Peyer's patch (tissue), 4 donors: Measurements from ENCODE around the gene BSN. TPM values are rescaled to one million over a fixed set of nuclear protein-coding genes. Genes with fewer than 3 reads are reported as not detected.
"Not testable (repeated sequence)": the region's sequence is repeated elsewhere in the genome, so short reads cannot be mapped to it uniquely, and the experiment has no call there.

ENCODE experiments used
- DNase-seq, 3 donors: peaks; one replicate each; pipeline ENCODE4 v3.0.0-alpha.2; 2017 to 2019
- H3K27ac ChIP-seq, 4 donors: fragments of 200-600 bp; sonication (generic); one replicate each; pipeline ENCODE4 v1.5.1; 2016 to 2019
- H3K27me3 ChIP-seq, 2 donors: fragments of 200-600 bp; sonication (generic); one replicate each; pipeline ENCODE4 v1.5.1; 2019
- H3K36me3 ChIP-seq, 3 donors: fragments of 200-600 bp; sonication (generic); one replicate each; pipeline ENCODE4 v1.5.1; 2016 to 2019
- H3K4me1 ChIP-seq, 4 donors: fragments of 200-600 bp; sonication (generic); one replicate each; pipeline ENCODE4 v1.5.1; 2016 to 2019
- H3K4me3 ChIP-seq, 4 donors: fragments of 200-600 bp; sonication (generic); 1 replicate in 3 of 4; 2 replicates in 1 of 4; pipeline ENCODE4 v1.5.1; 2016 to 2019; ENCODE audit warnings: mild to moderate bottlenecking in 1 of 4
- H3K9me3 ChIP-seq, 4 donors: fragments of 200-600 bp; sonication (generic); one replicate each; pipeline ENCODE4 v1.5.1; 2016 to 2019; ENCODE audit warnings: mild to moderate bottlenecking in 1 of 4
- CTCF ChIP-seq, 6 experiments: fragments of 450-650 bp in 4 of 6; fragments of 200-600 bp in 2 of 6; sonication (generic) in 1 of 6; IDR thresholded peaks; one replicate each; pipeline ENCODE4 v1.5.1; 2017 to 2019; ENCODE audit warnings: antibody characterized with exemption in 6 of 6, mild to moderate bottlenecking in 3 of 6, moderate library complexity in 1 of 6
- POLR2A ChIP-seq, 2 donors: fragments of 450-650 bp; IDR thresholded peaks; one replicate each; pipeline ENCODE4 v1.5.1; 2017; ENCODE audit warnings: antibody characterized with exemption in 2 of 2, mild to moderate bottlenecking in 2 of 2, moderate library complexity in 2 of 2
- total RNA-seq, 4 donors: library from RNA; depleted of rRNA; stranded (reverse); fragments of >200 nt; gene quantifications; one replicate each; pipeline ENCODE4 v1.1.0, GENCODE V29; 2016

Gene BSN
- total RNA-seq, 4 donors from 2014 or later, result 0.18 to 3.3 (median 0.85) TPM

GRCh38 chr3:49687424-49687795 is 133.1 kb downstream of the BSN start:
- Histone ChIP-seq H3K4me3 (peak overlapping the region in 2 of 4 donors; percentile 51 to 57), H3K4me1 (peaks cover 0 to 42% (median 7%) of the 10 kb centered on the region in 4 donors), H3K36me3 (peaks cover 0 to 20% (median 0%) of the 10 kb centered on the region in 3 donors)
- H3K27ac ChIP-seq, DNase-seq, H3K27me3 ChIP-seq, H3K9me3 ChIP-seq: not testable (repeated sequence)

- peak in 2 of 3 donors; percentile 56 to 64 for DNase-seq
- Histone ChIP-seq H3K4me3 (peak overlapping the region; percentile 81 to 93 (median 89)), H3K4me1 (peaks cover 0 to 42% (median 7%) of the 10 kb centered on the region in 4 donors), H3K27ac (peak overlapping the region; percentile 65 to 83 (median 76))
- H3K36me3 ChIP-seq, H3K9me3 ChIP-seq, H3K27me3 ChIP-seq: not testable (repeated sequence)
- peak; percentile 53 to 57 for TF ChIP-seq POLR2A (IDR thresholded peaks at IDR 0.05)
Observed at GRCh38 chr3:49688338-49689045, 134.2 kb downstream of the BSN start.

GRCh38 chr3:49689046-49689907 is 135.0 kb downstream of the BSN start, which contains the start of the genes MST1 and RNF123:
Gene MST1, minus strand, starts transcription at chr3:49689474. Its CDS starts 783 bp downstream, at chr3:49688691.
Gene RNF123, plus strand, starts transcription at chr3:49689557. Its CDS starts 1,609 bp downstream, at chr3:49691166.
- Histone ChIP-seq H3K9me3 (no peaks in the 10 kb centered on the region), H3K27ac (peak within 1 kb of the TSS; percentile 65 to 83 (median 76)), H3K36me3 (peaks cover 0 to 5% (median 0%) of the 10 kb centered on the region in 3 donors), H3K27me3 (no peaks in the 10 kb centered on the region), H3K4me3 (peak within 1 kb of the TSS; percentile 81 to 93 (median 89)), H3K4me1 (peaks cover 0 to 42% (median 7%) of the 10 kb centered on the region in 4 donors)
- peak; percentile 78 to 95 (median 94) for DNase-seq
- TF ChIP-seq CTCF (IDR thresholded peaks at IDR 0.05) (peak in 4 of 6 experiments; percentile 24 to 39 (median 34)), POLR2A (IDR thresholded peaks at IDR 0.05) (peak; percentile 52 to 60)

- H3K27me3 ChIP-seq, DNase-seq: not testable (repeated sequence)
- H3K4me1 ChIP-seq, result peaks cover 0 to 42% (median 7%) of the 10 kb centered on the region in 4 donors
Observed at GRCh38 chr3:49689908-49690624, 135.8 kb downstream of the BSN start.

GRCh38 chr3:49690856-49691255 is 136.6 kb downstream of the BSN start:
- peak overlapping the region in 1 of 4 donors; percentile 56 for H3K27ac ChIP-seq
- H3K4me1 ChIP-seq, result peaks cover 0 to 42% (median 7%) of the 10 kb centered on the region in 4 donors
- not testable (repeated sequence) for H3K36me3 ChIP-seq, H3K27me3 ChIP-seq, DNase-seq, H3K9me3 ChIP-seq
- peak overlapping the region in 1 of 4 donors; percentile 25 for H3K4me3 ChIP-seq

More at GRCh38 chr3:49689908-49690624, 135.8 kb downstream of the BSN start:
- H3K9me3 ChIP-seq, H3K36me3 ChIP-seq: not testable (repeated sequence)
- Histone ChIP-seq H3K27ac (peak overlapping the region; percentile 65 to 83 (median 76)), H3K4me3 (peak overlapping the region; percentile 81 to 93 (median 89))

- DNase-seq, result peak in 2 of 3 donors; percentile 69 to 84
- Histone ChIP-seq H3K4me3 (peak overlapping the region in 1 of 4 donors; percentile 25), H3K4me1 (peaks cover 0 to 39% (median 7%) of the 10 kb centered on the region in 4 donors), H3K27ac (peak overlapping the region in 2 of 4 donors; percentile 56 to 59)
- not testable (repeated sequence) for H3K9me3 ChIP-seq, H3K27me3 ChIP-seq, H3K36me3 ChIP-seq
Observed at GRCh38 chr3:49691481-49691880, 137.2 kb downstream of the BSN start.

GRCh38 chr3:49694409-49695070 is 140.3 kb downstream of the BSN start:
- not testable (repeated sequence) for DNase-seq, H3K27ac ChIP-seq, H3K4me3 ChIP-seq

GRCh38 chr3:49695350-49696015 is 141.2 kb downstream of the BSN start:
- Histone ChIP-seq H3K36me3 (peaks cover 0 to 28% (median 0%) of the 10 kb centered on the region in 3 donors), H3K4me1 (peaks cover 0 to 16% (median 3%) of the 10 kb centered on the region in 4 donors)
- not testable (repeated sequence) for H3K27me3 ChIP-seq, H3K9me3 ChIP-seq, H3K27ac ChIP-seq, H3K4me3 ChIP-seq, DNase-seq

More at GRCh38 chr3:49694409-49695070, 140.3 kb downstream of the BSN start:
- peaks cover 0 to 20% (median 0%) of the 10 kb centered on the region in 3 donors for H3K36me3 ChIP-seq
- H3K9me3 ChIP-seq, H3K27me3 ChIP-seq: not testable (repeated sequence)
- H3K4me1 ChIP-seq, result peaks cover 0 to 22% (median 6%) of the 10 kb centered on the region in 4 donors
